CD4-positive, alpha-beta memory T cell (primary cell): ENCODE measurements around the gene XRCC6. TPM values are rescaled to one million over a fixed set of nuclear protein-coding genes. Genes with fewer than 3 reads are reported as not detected.

Experiments
- CTCF ChIA-PET: fragments of 350-600 bp; sonication (Branson Sonifier 250); formaldehyde crosslinking; loops from one replicate; lab custom pipeline; 2021; ENCODE audit warnings: inconsistent platforms; ENCODE audit not compliant: partially characterized antibody; lab: Charles Lee
- POLR2A ChIA-PET: fragments of 350-600 bp; sonication (Branson Sonifier 250); formaldehyde crosslinking; loops from one replicate; lab custom pipeline; 2021; ENCODE audit not compliant: partially characterized antibody; lab: Charles Lee
- DNase-seq, 5 donors: peaks; one replicate each; pipeline versions ENCODE4 v3.0.0 to v3.0.0-alpha.2; 2020 to 2022; ENCODE audit warnings: mixed read lengths in 1 of 5
- H3K27ac ChIP-seq: one replicate; pipeline ENCODE4 v1.7.0; 2013; ENCODE audit warnings: low read depth, low read length
- H3K27me3 ChIP-seq: 2 replicates; pipeline ENCODE4 v1.7.0; 2013; ENCODE audit warnings: mild to moderate bottlenecking, low read length, moderate library complexity; ENCODE audit not compliant: insufficient read depth
- H3K36me3 ChIP-seq: 2 replicates; pipeline ENCODE4 v1.7.0; 2013; ENCODE audit warnings: mild to moderate bottlenecking, low read length, moderate library complexity; ENCODE audit not compliant: insufficient read depth
- H3K4me1 ChIP-seq: 2 replicates; pipeline ENCODE4 v1.7.0; 2013; ENCODE audit warnings: mild to moderate bottlenecking, low read length, moderate library complexity; ENCODE audit not compliant: insufficient read depth
- H3K4me3 ChIP-seq, 2 donors: one replicate each; pipeline ENCODE4 v1.7.0; 2013; ENCODE audit warnings: low read length in 2 of 2, mild to moderate bottlenecking in 1 of 2
- H3K9me3 ChIP-seq, 2 donors: one replicate each; pipeline ENCODE4 v1.7.0; 2013; ENCODE audit warnings: low read length in 2 of 2, control low read depth in 1 of 2; ENCODE audit not compliant: control insufficient read depth in 1 of 2
- H3K27ac Mint-ChIP-seq, 7 donors: one replicate each; pipeline ENCODE4 v1.8.0; 2020 to 2021; ENCODE audit warnings: mixed read lengths in 7 of 7, mild to moderate bottlenecking in 6 of 7, inconsistent platforms in 3 of 7, moderate library complexity in 3 of 7
- H3K27me3 Mint-ChIP-seq, 2 donors: one replicate each; pipeline ENCODE4 v1.8.0; 2020 to 2021; ENCODE audit warnings: mixed read lengths in 2 of 2
- H3K36me3 Mint-ChIP-seq, 2 donors: one replicate each; pipeline ENCODE4 v1.8.0; 2020 to 2021; ENCODE audit warnings: mixed read lengths in 2 of 2, inconsistent platforms in 1 of 2, mild to moderate bottlenecking in 1 of 2
- H3K4me1 Mint-ChIP-seq, 4 donors: one replicate each; pipeline ENCODE4 v1.8.0; 2020 to 2021; ENCODE audit warnings: mixed read lengths in 4 of 4, mild to moderate bottlenecking in 1 of 4
- H3K4me3 Mint-ChIP-seq, 8 donors: one replicate each; pipeline ENCODE4 v1.8.0; 2020 to 2021; ENCODE audit warnings: mixed read lengths in 8 of 8, mild to moderate bottlenecking in 7 of 8, moderate library complexity in 6 of 8, inconsistent platforms in 3 of 8
- H3K9me3 Mint-ChIP-seq, 8 donors: one replicate each; pipeline ENCODE4 v1.8.0; 2020 to 2021; ENCODE audit warnings: mixed read lengths in 8 of 8, mild to moderate bottlenecking in 5 of 8, inconsistent platforms in 3 of 8, moderate library complexity in 1 of 8
- intact Hi-C: fragments of 100-400 bp; cut with micrococcal nuclease; formaldehyde crosslinking; loops from one replicate; pipeline ENCODE4 v1.15.1; 2023
- polyA plus RNA-seq, 2 donors: library from polyadenylated mRNA; unstranded; fragments of 300-500 nt; fragmentation: Illumina TruSeq; gene quantifications; one replicate each; pipeline ENCODE4 v1.2.3, GENCODE V29; 2021
- total RNA-seq, 2 experiments: library from RNA; stranded (reverse); gene quantifications; one replicate each; pipeline ENCODE4 v1.2.3, GENCODE V29; 2021

The XRCC6 gene
- total and polyA plus RNA-seq, 4 experiments from 2014 or later = 174 to 593 (median 311) TPM

DNA sequence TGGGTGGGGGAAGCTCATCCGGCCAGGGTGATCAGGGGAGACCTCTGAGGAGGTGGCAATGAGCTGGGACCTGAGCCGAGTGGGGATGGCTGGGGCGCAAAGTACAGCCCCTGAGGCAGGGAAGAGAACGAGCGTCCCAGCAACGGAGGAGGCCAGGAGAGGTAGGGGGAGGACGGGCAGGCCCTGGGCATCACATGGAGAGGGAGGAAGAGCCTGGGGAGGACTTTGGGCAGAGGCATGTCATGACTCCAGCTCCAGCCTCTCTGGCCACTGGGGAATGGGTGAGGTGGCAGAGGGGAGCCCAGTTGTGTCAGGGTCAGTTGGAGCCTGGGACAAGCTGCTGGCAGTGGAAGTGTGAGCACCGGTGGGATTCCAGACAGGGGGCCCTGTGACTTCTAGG is 43.0 kb upstream of the XRCC6 start:
- peaks cover 0 to 6% (median under 1%) of the 10 kb centered on the region in 4 donors for H3K4me1 Mint-ChIP-seq
- H3K4me3 ChIP-seq = no peak overlapping the region
- no peak overlapping the region for H3K27ac ChIP-seq
- H3K36me3 ChIP-seq = peaks cover 19% of the 10 kb centered on the region
- H3K27me3 Mint-ChIP-seq = no peaks in the 10 kb centered on the region
- intact Hi-C loops = no loop called here
- no peaks in the 10 kb centered on the region for H3K4me1 ChIP-seq
- no peaks in the 10 kb centered on the region for H3K9me3 ChIP-seq
- H3K27ac Mint-ChIP-seq = peak overlapping the region in 2 of 7 donors; percentile 23 to 46
- CTCF ChIA-PET = no interaction called here
- POLR2A ChIA-PET = no interaction called here
- no peaks in the 10 kb centered on the region for H3K27me3 ChIP-seq
- H3K9me3 Mint-ChIP-seq = no peaks in the 10 kb centered on the region
- H3K4me3 Mint-ChIP-seq = no peak overlapping the region
- H3K36me3 Mint-ChIP-seq = peaks cover 10 to 43% of the 10 kb centered on the region in 2 donors
- DNase-seq = no peak

GRCh38 chr22:41578818-41579217 is 42.3 kb upstream of the XRCC6 start:
- Histone ChIP-seq H3K36me3 (peaks cover 22% of the 10 kb centered on the region), H3K4me1 (no peaks in the 10 kb centered on the region), H3K9me3 (no peaks in the 10 kb centered on the region), H3K27me3 (no peaks in the 10 kb centered on the region), H3K27ac (no peak overlapping the region), H3K4me3 (no peak overlapping the region)
- no peak for DNase-seq
- Mint-ChIP-seq H3K4me1 (peaks cover 0 to 6% (median under 1%) of the 10 kb centered on the region in 4 donors), H3K27ac (no peak overlapping the region), H3K27me3 (no peaks in the 10 kb centered on the region), H3K9me3 (no peaks in the 10 kb centered on the region), H3K36me3 (peaks cover 10 to 49% of the 10 kb centered on the region in 2 donors), H3K4me3 (no peak overlapping the region)
- CTCF ChIA-PET = no interaction called here
- intact Hi-C loops = no loop called here
- POLR2A ChIA-PET = no interaction called here

DNA sequence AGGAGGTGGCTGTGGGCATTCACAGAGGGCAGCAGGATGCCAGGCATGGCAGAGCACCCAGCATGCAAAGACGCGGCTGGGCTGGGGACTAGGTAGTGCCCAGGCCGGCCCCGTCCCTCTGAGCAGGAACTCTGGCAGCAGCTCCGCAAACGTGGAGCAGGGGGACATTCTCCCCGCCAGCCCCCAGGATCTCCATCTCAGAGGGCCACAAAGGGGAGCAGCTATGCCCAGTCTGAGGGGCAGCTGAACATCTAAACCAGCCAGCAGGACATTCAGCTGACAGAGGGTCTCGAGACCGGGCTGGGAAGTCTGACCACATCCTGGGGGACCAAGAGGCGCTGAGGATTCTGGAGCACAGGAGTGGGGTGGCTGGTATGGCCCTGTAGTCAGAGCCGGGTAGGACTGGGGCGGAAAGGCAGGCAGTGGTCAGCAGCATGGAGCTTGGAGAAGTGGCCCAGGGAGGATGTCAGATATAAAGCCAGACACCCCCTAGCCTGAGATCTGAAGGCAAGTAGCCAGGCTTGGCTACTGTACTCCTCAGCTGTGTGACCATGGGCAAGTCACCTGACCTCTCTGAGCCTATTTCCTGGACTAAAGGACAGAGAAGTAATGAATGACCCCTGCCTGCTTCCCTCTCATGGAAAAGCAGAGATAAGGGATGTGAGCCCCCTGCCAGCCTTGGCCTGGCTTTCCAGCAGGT is 41.6 kb upstream of the XRCC6 start:
- intact Hi-C loops = no loop called here
- H3K27me3 Mint-ChIP-seq = no peaks in the 10 kb centered on the region
- H3K4me1 Mint-ChIP-seq = peaks cover 0 to 6% (median under 1%) of the 10 kb centered on the region in 4 donors
- CTCF ChIA-PET = interaction anchor here (0.6 kb wide), 1 partner anchor 766 kb away, joined by 3 read pairs; no protein-coding TSS in a partner anchor
- Histone ChIP-seq H3K9me3 (no peaks in the 10 kb centered on the region), H3K27me3 (no peaks in the 10 kb centered on the region), H3K4me1 (no peaks in the 10 kb centered on the region), H3K4me3 (no peak overlapping the region), H3K27ac (no peak overlapping the region), H3K36me3 (peaks cover 28% of the 10 kb centered on the region)
- no peak overlapping the region for H3K27ac Mint-ChIP-seq
- H3K4me3 Mint-ChIP-seq = no peak overlapping the region
- POLR2A ChIA-PET = no interaction called here
- H3K36me3 Mint-ChIP-seq = peaks cover 12 to 53% of the 10 kb centered on the region in 2 donors
- DNase-seq = no peak
- H3K9me3 Mint-ChIP-seq = no peaks in the 10 kb centered on the region

DNA sequence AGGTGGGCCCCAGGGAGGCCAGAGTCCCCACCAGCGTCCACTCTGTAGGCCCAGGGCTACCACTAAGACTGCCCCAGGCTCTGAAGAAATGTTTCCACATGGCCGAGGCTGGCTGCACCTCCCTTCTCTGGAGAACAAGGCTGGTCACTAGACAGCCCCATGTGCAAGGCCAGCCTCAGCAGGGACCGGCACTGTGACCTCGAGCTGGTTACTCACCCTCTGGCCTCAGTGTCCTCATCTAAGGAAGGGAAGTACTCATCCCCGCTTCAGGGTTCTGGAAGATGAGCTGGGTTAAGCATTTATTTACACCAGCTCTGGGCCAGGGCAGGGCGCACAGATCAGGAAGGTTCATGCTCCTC is 41.1 kb upstream of the XRCC6 start:
- Histone ChIP-seq H3K36me3 (peaks cover 30% of the 10 kb centered on the region), H3K4me3 (no peak overlapping the region), H3K9me3 (no peaks in the 10 kb centered on the region), H3K27ac (no peak overlapping the region), H3K27me3 (no peaks in the 10 kb centered on the region), H3K4me1 (no peaks in the 10 kb centered on the region)
- no peak for DNase-seq
- H3K4me3 Mint-ChIP-seq = no peak overlapping the region
- ChIA-PET CTCF (interaction anchor here (0.6 kb wide), 1 partner anchor 767 kb away, joined by 3 read pairs; no protein-coding TSS in a partner anchor), POLR2A (no interaction called here)
- no peak overlapping the region for H3K27ac Mint-ChIP-seq
- H3K9me3 Mint-ChIP-seq = no peaks in the 10 kb centered on the region
- peaks cover 13 to 58% of the 10 kb centered on the region in 2 donors for H3K36me3 Mint-ChIP-seq
- H3K4me1 Mint-ChIP-seq = peaks cover 0 to 6% (median under 1%) of the 10 kb centered on the region in 4 donors
- H3K27me3 Mint-ChIP-seq = no peaks in the 10 kb centered on the region
- intact Hi-C loops = loop anchor here (10.0 kb wide), 1 partner anchor 135 kb away; the partner anchor contains the start of gene TOB2

DNA sequence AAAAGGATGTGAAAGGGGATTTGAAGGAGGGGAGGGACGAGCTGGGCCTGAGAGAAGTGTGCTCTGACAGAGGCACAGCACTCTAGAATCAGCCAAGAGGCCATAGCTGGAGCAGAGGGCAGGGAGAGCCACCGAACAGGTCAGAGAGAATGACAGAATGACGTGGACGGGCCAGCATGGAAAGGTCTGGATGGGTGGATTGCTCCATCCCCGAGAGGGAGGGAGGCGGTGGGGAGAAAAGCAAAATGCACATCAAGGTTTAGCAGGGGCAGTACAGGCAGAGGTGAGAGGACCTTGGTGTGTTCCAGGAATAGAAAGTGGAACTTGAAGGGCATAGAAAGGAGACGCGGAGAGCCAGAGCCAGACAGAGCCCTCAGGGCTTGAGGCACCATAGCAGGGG is 38.4 kb upstream of the XRCC6 start:
- H3K4me3 ChIP-seq = no peak overlapping the region
- Mint-ChIP-seq H3K27me3 (no peaks in the 10 kb centered on the region), H3K9me3 (no peaks in the 10 kb centered on the region), H3K4me3 (peak overlapping the region in 1 of 8 donors; percentile 63), H3K36me3 (peaks cover 9 to 52% of the 10 kb centered on the region in 2 donors), H3K4me1 (peaks cover 1 to 11% (median 3%) of the 10 kb centered on the region in 4 donors), H3K27ac (peak overlapping the region in 1 of 7 donors; percentile 52)
- CTCF ChIA-PET = interaction anchor here (0.6 kb wide), 1 partner anchor 132 kb away, joined by 3 read pairs; no protein-coding TSS in a partner anchor
- H3K27ac ChIP-seq = no peak overlapping the region
- H3K27me3 ChIP-seq = no peaks in the 10 kb centered on the region
- intact Hi-C loops = loop anchor here (10.0 kb wide), 1 partner anchor 138 kb away; the partner anchor contains the start of gene TOB2
- POLR2A ChIA-PET = no interaction called here
- no peaks in the 10 kb centered on the region for H3K9me3 ChIP-seq
- peaks cover 26% of the 10 kb centered on the region for H3K36me3 ChIP-seq
- no peak for DNase-seq
- no peaks in the 10 kb centered on the region for H3K4me1 ChIP-seq

DNA sequence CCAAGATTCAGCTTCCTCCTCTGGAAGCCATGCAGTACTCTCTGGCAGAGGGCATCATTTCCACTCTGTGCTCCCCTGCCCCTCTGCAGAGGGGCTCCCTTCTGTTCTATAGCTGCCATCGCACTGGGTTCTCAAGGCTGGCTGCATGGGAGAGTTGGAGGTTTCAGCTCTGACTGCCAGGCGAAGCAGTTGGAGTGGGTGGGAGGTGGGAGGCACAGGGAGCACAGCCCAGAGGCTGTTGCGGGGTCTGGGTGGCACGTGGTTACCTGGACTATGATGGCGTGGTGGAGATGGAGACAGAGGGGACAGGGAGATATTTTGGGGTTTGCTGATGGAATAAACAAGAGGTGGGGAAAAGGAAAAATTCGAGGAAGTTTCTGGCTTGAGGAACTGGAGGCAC is 36.2 kb upstream of the XRCC6 start:
- intact Hi-C loops = loop anchor here (10.0 kb wide), 1 partner anchor 140 kb away; the partner anchor contains the start of gene TOB2
- no peak overlapping the region for H3K27ac Mint-ChIP-seq

GRCh38 chr22:41585898-41586297 is 35.2 kb upstream of the XRCC6 start:
- ChIA-PET POLR2A (no interaction called here), CTCF (no interaction called here)
- Histone ChIP-seq H3K27me3 (no peaks in the 10 kb centered on the region), H3K36me3 (peaks cover 19% of the 10 kb centered on the region), H3K9me3 (no peaks in the 10 kb centered on the region), H3K4me3 (no peak overlapping the region), H3K4me1 (peaks cover 10% of the 10 kb centered on the region), H3K27ac (no peak overlapping the region)
- Mint-ChIP-seq H3K4me3 (no peak overlapping the region), H3K4me1 (peaks cover 7 to 31% (median 18%) of the 10 kb centered on the region in 4 donors), H3K9me3 (no peaks in the 10 kb centered on the region), H3K36me3 (peaks cover 9 to 35% of the 10 kb centered on the region in 2 donors), H3K27ac (peak overlapping the region in 2 of 7 donors; percentile 18 to 19), H3K27me3 (no peaks in the 10 kb centered on the region)
- DNase-seq = no peak
- intact Hi-C loops = loop anchor here (10.0 kb wide), 1 partner anchor 141 kb away; the partner anchor contains the start of gene TOB2

More for the DNA sequence above, 36.2 kb upstream of the XRCC6 start:
- Histone ChIP-seq H3K27ac (no peak overlapping the region), H3K9me3 (no peaks in the 10 kb centered on the region), H3K27me3 (no peaks in the 10 kb centered on the region), H3K4me1 (peaks cover 10% of the 10 kb centered on the region), H3K36me3 (peaks cover 19% of the 10 kb centered on the region), H3K4me3 (no peak overlapping the region)
- ChIA-PET CTCF (no interaction called here), POLR2A (no interaction called here)
- Mint-ChIP-seq H3K27me3 (no peaks in the 10 kb centered on the region), H3K9me3 (no peaks in the 10 kb centered on the region), H3K4me3 (no peak overlapping the region), H3K36me3 (peaks cover 9 to 40% of the 10 kb centered on the region in 2 donors), H3K4me1 (peaks cover 7 to 27% (median 15%) of the 10 kb centered on the region in 4 donors)
- no peak for DNase-seq
